ENCODE results near the gene PCSK7. TPM values are rescaled to one million over a fixed set of nuclear protein-coding genes. Genes with fewer than 3 reads are reported as not detected.

PCSK7 gene
- total and polyA plus RNA-seq, 2 of the 8 experiments (the other 6 are each of a cell fraction or from before 2014, with no cell fraction given) = 23.4 to 38.5 TPM

DNA sequence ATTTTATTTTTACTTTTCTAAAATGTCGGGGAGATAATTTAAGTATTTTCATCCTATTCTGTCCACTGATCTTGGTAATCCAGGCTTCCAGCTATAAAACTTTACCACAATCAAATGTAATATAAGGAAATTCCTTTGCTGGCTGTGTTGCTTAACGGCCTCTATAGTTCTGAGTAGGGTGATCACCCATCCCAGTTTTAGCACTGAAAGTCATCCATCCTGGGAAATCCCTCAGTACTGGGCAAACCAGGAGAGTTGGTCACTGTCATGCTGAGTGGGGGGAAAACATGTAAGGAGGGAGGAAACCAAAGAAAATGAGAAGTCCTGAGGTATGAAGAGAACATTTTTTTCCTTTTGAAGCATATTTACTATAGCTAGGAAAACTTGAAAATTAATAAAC is 46.5 kb upstream of the PCSK7 start (continued):
- TF ChIP-seq CHD7 (IDR thresholded peaks at IDR 0.05; ENCODE audit: insufficient replicate concordance, low read length) (no peak), EP300 (IDR thresholded peaks at IDR 0.05; ENCODE audit: borderline replicate concordance in 1 of 2, low read depth in 2 of 2, low read length in 2 of 2) (no peak), SUZ12 (IDR thresholded peaks at IDR 0.05; ENCODE audit: low read length) (no peak), GTF2F1 (IDR thresholded peaks at IDR 0.05; ENCODE audit: borderline replicate concordance, low read depth, low read length) (no peak), SP2 (IDR thresholded peaks at IDR 0.05; ENCODE audit: low read length) (no peak), SRF (IDR thresholded peaks at IDR 0.05; ENCODE audit: low read depth, low read length) (no peak), RNF2 (IDR thresholded peaks at IDR 0.05; ENCODE audit: borderline replicate concordance, low read depth, low read length, missing control alignments, poor library complexity, severe bottlenecking) (no peak), POLR2A (IDR thresholded peaks at IDR 0.05; ENCODE audit: control extremely low read depth in 1 of 2, low read depth in 2 of 2, low read length in 2 of 2) (no peak), RAD21 (IDR thresholded peaks at IDR 0.05 in 1 of 2, conservative IDR thresholded peaks at IDR 0.05 in 1 of 2; ENCODE audit: low read depth in 2 of 2, low read length in 2 of 2) (no peak)
- TF ChIP-seq, protein P1, sequence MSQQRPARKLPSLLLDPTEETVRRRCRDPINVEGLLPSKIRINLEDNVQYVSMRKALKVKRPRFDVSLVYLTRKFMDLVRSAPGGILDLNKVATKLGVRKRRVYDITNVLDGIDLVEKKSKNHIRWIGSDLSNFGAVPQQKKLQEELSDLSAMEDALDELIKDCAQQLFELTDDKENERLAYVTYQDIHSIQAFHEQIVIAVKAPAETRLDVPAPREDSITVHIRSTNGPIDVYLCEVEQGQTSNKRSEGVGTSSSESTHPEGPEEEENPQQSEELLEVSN (IDR thresholded peaks at IDR 0.05) = no peak

All from H1 (cell line).